Measurements from ENCODE around the gene OSCP1.

The OSCP1 gene

GRCh38 chr1:36397083-36397377 is 53.2 kb downstream of the OSCP1 start:
- H3K4me3 ChIP-seq (replicated peaks; ENCODE audit: insufficient read depth, low read length) = peak overlapping the region; percentile 92
- peak overlapping the region; percentile 78 for H3K27ac ChIP-seq (replicated peaks)
- no peak for TF ChIP-seq CTCF (IDR thresholded peaks at IDR 0.05; ENCODE audit: insufficient read depth, low read length)
- TF ChIP-seq POLR2AphosphoS5 (IDR thresholded peaks at IDR 0.05; ENCODE audit: low read depth) = no peak
- no peak for TF ChIP-seq SPI1 (IDR thresholded peaks at IDR 0.05; ENCODE audit: borderline replicate concordance, low read depth)
- TF ChIP-seq GABPA (IDR thresholded peaks at IDR 0.05; ENCODE audit: low read depth) = no peak
- TF ChIP-seq REST (IDR thresholded peaks at IDR 0.05; ENCODE audit: insufficient replicate concordance, low read depth) = no peak
- no peak for DNase-seq (ENCODE audit: low read depth in 1 of 2, low spot score in 1 of 2)
- H3K27me3 ChIP-seq (ENCODE audit: insufficient read depth, poor library complexity, severe bottlenecking) = no peaks in the 10 kb centered on the region

GRCh38 chr1:36396359-36396758 is 53.9 kb downstream of the OSCP1 start:
- no peak overlapping the region for H3K4me3 ChIP-seq (replicated peaks; ENCODE audit: insufficient read depth, low read length)
- H3K27me3 ChIP-seq (ENCODE audit: insufficient read depth, poor library complexity, severe bottlenecking) = no peaks in the 10 kb centered on the region
- H3K27ac ChIP-seq (replicated peaks) = no peak overlapping the region
- DNase-seq (ENCODE audit: low read depth in 1 of 2, low spot score in 1 of 2) = no peak
- no peak for TF ChIP-seq GABPA (IDR thresholded peaks at IDR 0.05; ENCODE audit: low read depth)
- no peak for TF ChIP-seq REST (IDR thresholded peaks at IDR 0.05; ENCODE audit: insufficient replicate concordance, low read depth)
- no peak for TF ChIP-seq POLR2AphosphoS5 (IDR thresholded peaks at IDR 0.05; ENCODE audit: low read depth)
- no peak for TF ChIP-seq SPI1 (IDR thresholded peaks at IDR 0.05; ENCODE audit: borderline replicate concordance, low read depth)
- TF ChIP-seq CTCF (IDR thresholded peaks at IDR 0.05; ENCODE audit: insufficient read depth, low read length) = no peak

GRCh38 chr1:36393686-36394085 is 56.6 kb downstream of the OSCP1 start:
- H3K27ac ChIP-seq (replicated peaks) = no peak overlapping the region
- H3K27me3 ChIP-seq (ENCODE audit: insufficient read depth, poor library complexity, severe bottlenecking) = no peaks in the 10 kb centered on the region
- DNase-seq (ENCODE audit: low read depth in 1 of 2, low spot score in 1 of 2) = no peak
- no peak overlapping the region for H3K4me3 ChIP-seq (replicated peaks; ENCODE audit: insufficient read depth, low read length)
- TF ChIP-seq SPI1 (IDR thresholded peaks at IDR 0.05; ENCODE audit: borderline replicate concordance, low read depth) (no peak), CTCF (IDR thresholded peaks at IDR 0.05; ENCODE audit: insufficient read depth, low read length) (no peak), REST (IDR thresholded peaks at IDR 0.05; ENCODE audit: insufficient replicate concordance, low read depth) (no peak), GABPA (IDR thresholded peaks at IDR 0.05; ENCODE audit: low read depth) (no peak), POLR2AphosphoS5 (IDR thresholded peaks at IDR 0.05; ENCODE audit: low read depth) (no peak)
